ENCODE data around the gene ASZ1.

ASZ1 gene

DNA sequence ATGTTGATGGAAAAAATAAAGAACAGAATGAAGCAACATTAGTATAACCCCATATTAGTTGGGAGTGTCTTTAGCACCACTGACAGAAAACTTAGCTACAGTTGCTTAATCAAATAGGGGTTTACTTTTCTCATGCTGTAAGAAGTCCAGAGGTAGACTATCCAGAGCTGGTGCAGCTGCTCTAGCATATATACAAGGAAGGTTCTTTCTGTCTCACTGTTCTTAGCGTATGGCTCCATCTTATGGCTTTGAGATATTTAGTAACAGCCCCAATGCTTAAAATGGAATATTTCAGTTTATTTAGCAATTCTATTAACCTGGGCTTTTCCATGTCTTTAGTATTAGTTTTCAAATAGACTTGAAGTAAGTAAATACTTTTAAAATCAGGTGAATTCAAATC lies 89.3 kb downstream of the ASZ1 start:
- no peak for DNase-seq (ENCODE audit: low read depth)

DNA sequence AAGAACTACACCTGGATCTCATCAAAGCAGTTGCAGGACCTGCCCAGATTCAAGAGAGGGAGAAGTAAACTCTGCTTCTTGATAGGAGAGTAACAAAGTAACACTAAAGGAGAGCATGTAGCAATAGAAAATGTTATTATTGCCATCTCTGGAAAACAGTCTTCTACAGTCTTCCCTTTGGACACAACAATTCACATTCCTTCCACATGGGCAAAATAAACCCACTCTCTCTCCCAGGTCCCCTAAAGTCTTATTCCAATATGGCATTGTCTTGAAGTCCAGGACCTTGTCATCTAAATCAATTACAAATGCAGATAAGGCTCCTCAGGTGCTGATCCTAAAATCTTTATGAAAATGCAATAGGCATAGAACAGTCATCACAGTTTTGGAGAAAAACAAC lies 94.1 kb downstream of the ASZ1 start:
- DNase-seq (ENCODE audit: low read depth) = no peak

DNA sequence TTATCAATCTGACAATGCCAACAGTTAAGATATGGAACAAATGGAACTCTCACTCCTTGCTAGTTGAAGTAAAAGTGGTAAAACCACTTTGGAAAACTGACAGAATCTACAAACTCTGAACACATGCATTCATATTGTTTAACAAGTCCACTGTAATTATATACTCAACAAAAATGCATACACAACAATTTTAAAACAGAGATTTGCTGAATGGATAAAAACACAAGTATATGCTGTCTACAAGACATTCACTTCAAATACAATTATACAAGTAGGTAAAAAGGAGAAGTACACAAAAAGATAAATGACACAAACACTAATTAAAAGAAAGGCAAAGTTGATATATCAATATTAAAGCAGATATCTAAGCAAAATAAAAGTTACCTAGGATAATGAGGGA lies 95.3 kb downstream of the ASZ1 start:
- DNase-seq (ENCODE audit: low read depth) = no peak

GRCh38 chr7:117325836-117326235 lies 101.5 kb downstream of the ASZ1 start:
- no peak for DNase-seq (ENCODE audit: low read depth)

DNA sequence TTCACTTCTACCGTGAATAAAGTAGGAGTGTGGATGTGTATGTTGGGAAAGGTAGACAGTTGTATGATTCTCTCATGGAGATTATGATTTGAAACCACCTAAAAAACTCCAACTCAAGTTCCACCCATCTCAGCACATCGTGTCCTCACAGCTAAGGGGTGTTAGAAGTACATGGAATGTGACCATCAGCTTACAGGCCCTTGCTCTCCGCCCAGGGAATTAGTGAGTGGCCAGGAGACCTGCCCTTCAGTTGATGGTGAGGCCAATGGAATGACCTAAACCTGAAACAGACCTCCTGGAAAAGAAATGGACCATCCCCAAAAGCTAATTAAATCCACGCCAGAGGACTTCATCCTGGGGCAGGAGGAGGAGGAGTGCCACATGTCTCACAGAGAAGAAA lies 102.3 kb downstream of the ASZ1 start:
- DNase-seq (ENCODE audit: low read depth) = no peak

DNA sequence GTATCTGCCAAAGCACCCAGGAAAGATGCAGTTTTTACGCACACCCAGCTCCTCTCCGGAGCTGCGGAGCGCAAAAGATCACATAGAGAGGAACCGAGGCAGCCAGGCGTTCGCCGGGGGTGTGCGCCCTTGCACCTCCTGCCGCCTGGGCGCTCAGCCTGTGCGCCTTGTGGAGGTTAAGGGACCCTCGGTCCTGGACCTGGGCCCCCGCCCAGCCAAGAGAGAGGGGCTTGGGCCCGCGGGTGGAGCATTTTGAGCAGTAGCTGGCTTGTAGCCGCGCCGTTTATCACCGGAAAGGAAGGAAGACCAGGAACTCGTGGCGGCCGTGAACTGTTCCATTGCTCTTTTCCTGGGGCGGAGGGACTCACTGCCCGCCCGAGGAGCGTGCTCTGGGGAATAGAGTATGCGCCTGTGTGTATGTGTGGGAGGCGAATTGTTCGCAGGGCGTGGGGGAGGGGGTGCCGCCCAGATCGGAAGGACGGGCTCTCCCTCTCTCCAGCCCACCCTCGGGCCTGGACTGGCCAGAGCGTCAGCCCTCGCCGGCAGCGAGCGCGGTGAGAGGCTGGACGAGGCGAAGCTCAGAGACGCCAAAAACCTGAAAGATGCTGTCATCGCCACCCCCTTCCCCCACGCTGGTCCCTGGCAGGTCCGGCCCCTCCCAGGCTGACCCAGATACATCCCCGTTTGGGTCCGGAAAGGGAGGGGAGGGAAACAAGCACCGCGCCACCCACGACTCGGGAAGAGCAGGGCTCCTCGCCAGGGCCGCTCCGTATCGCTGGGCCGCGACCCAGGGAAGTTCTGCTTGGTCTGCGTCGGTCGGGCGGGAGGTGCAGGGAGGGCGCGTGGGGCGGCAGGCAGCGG lies 103.2 kb downstream of the ASZ1 start:
- no peak for DNase-seq (ENCODE audit: low read depth)

- DNase-seq (ENCODE audit: low read depth) = no peak
These were observed 103.9 kb downstream of the ASZ1 start for GRCh38 chr7:117323305-117323850.

GRCh38 chr7:117322741-117323304 lies 104.5 kb downstream of the ASZ1 start, which contains the start of gene WNT2:
Gene WNT2, minus strand, starts transcription at chr7:117323058. Its CDS starts 69 bp downstream, at chr7:117322989.
- DNase-seq (ENCODE audit: low read depth) = no peak

- no peak for DNase-seq (ENCODE audit: low read depth)
These were observed 106.8 kb downstream of the ASZ1 start for GRCh38 chr7:117320523-117320922.

GRCh38 chr7:117319181-117319580 lies 108.1 kb downstream of the ASZ1 start:
- no peak for DNase-seq (ENCODE audit: low read depth)

GRCh38 chr7:117313582-117313981 lies 113.7 kb downstream of the ASZ1 start:
- DNase-seq (ENCODE audit: low read depth) = no peak
